ENCODE data around the gene DDX42.

DDX42 gene

GRCh38 chr17:63774141-63774968 lies at the start of gene DDX42:
Gene DDX42, plus strand, starts transcription at chr17:63774170. Its CDS starts 12,880 bp downstream, at chr17:63787050.
- peak in 32 of 56 donors; percentile 11 to 88 (median 40) for DNase-seq

- no peak for DNase-seq
Observed at GRCh38 chr17:63735691-63736090, 38.3 kb upstream of the DDX42 start.

- peak in 1 of 56 donors; percentile 37 for DNase-seq
Observed at GRCh38 chr17:63740464-63741142, 33.4 kb upstream of the DDX42 start.

GRCh38 chr17:63741143-63741407 lies 32.9 kb upstream of the DDX42 start:
- DNase-seq, result peak in 2 of 56 donors; percentile 39 to 44

GRCh38 chr17:63741408-63742173 lies 32.4 kb upstream of the DDX42 start, which contains the start of gene STRADA:
Gene STRADA, minus strand, starts transcription at chr17:63741799. Its CDS starts 13,430 bp downstream, at chr17:63728369.
- DNase-seq, result peak; percentile 47 to 98 (median 95)

GRCh38 chr17:63751806-63752205 lies 22.2 kb upstream of the DDX42 start:
- peak in 2 of 56 donors; percentile 1 to 15 for DNase-seq

- DNase-seq, result no peak
Observed at GRCh38 chr17:63752707-63753106, 21.3 kb upstream of the DDX42 start.

GRCh38 chr17:63753215-63753614 lies 20.8 kb upstream of the DDX42 start:
- DNase-seq, result no peak

GRCh38 chr17:63754046-63754445 lies 19.9 kb upstream of the DDX42 start:
- no peak for DNase-seq

GRCh38 chr17:63758428-63758827 lies 15.5 kb upstream of the DDX42 start:
- no peak for DNase-seq

- no peak for DNase-seq
Observed at GRCh38 chr17:63760771-63761539, 13.0 kb upstream of the DDX42 start.

GRCh38 chr17:63762161-63763078 lies 11.6 kb upstream of the DDX42 start:
- no peak for DNase-seq

- no peak for DNase-seq
Observed at GRCh38 chr17:63764716-63765115, 9.3 kb upstream of the DDX42 start.

GRCh38 chr17:63766754-63767153 lies 7.2 kb upstream of the DDX42 start:
- DNase-seq, result no peak

GRCh38 chr17:63768433-63768832 lies 5.5 kb upstream of the DDX42 start:
- DNase-seq, result no peak

- no peak for DNase-seq
Observed at GRCh38 chr17:63772801-63773271, 1.1 kb upstream of the DDX42 start.

- peak; percentile 86 to 100 (median 99) for DNase-seq
Observed at GRCh38 chr17:63773272-63774140, 464 bp upstream of the DDX42 start, which contains the start of gene CCDC47. Gene CCDC47, minus strand, starts transcription at chr17:63773597. Its CDS starts 7,422 bp downstream, at chr17:63766175.

- DNase-seq, result no peak
Observed at GRCh38 chr17:63774969-63775265, 947 bp downstream of the DDX42 start.

GRCh38 chr17:63775420-63775819 lies 1.4 kb downstream of the DDX42 start:
- DNase-seq, result no peak

Data from nucleus accumbens (tissue), 56 donors.